Measurements from ENCODE around the gene OSBP2.

Gene OSBP2

DNA sequence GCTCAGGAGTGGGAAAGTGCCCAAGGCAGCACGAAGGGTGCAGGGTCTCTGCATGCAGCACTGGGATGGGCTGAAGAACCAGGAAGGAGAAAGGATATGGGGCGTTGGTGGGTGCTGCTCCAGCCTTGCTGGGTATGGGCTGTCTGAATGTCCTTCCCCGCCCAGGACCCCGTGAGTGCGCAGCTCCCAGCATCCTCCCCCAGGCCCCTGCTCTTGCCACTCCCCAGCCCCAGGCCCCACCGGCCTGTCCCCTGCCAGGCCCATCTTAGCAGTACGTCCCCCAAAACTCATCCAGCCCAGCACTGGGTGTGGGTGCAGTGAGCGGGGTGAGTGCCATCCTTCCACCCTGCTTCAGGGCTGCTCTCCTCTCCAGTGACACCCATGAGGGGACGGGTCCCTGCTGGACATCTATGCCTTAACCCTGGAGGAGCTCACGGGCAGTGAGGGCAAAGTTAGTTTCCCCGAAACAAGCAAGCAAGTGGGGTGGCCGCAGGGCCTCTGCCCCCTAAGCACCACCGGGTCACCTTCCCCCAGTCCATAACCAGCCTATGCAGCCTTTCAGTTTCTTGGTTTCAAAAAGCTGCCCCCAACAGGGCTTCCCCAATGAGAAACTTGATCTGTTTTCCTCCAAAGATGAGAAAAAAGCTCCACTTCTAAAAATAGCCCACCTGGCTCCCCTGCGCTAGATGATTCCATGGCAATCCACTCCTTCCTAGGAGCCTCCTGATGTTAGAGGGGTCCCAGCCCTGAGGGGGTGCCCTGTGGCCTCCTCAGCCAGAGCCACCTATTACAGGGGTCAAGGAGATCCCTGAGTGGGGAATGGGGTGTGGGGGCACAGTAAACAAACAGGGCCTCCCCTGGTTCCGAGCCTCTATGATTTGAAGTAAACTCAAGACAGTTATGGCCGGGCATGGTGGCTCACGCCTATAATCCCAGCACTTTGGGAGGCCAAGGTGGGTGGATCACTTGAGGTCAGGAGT lies 170.1 kb downstream of the OSBP2 start:
- DNase-seq (ENCODE audit: extremely low read depth in 1 of 2, low read depth in 1 of 2) = no peak

DNA sequence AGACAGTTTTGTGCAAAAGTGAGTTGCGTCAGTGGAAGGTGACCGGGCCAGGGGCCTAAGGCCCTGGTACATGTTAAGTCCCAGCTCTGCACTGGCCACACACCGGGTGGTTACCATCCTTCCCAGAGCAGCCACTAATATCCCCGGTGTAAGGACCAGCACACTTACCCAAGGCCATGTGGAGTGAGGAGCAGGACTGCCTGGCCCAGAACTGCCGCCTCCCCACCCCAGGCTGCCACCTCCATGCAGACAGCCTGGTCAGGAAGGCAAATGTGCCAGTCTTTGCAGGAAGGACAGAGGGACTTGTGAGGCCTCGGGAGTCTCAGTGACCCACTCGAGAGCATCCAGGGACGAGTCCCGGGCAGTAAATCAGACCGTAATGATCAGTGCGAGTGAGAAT lies 171.0 kb downstream of the OSBP2 start:
- no peak for DNase-seq (ENCODE audit: extremely low read depth in 1 of 2, low read depth in 1 of 2)

DNA sequence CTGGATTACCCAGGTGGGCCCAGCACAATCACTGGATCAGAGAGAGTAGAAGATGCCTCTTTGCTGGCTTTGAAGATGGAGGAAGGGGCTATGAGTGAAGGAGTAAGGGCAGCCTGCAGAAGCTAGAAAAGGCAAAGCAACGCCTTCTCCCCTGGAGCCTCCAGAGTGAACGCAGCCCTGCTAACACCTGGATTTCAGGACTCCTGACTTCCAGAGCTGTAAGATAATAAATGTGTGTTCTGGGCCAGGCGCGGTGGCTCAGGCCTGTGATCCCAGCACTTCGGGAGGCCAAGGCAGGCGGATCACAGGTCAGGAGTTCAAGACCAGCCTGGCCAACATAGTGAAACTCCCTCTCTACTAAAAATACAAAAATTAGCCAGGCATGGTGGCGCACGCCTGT lies 171.5 kb downstream of the OSBP2 start:
- DNase-seq (ENCODE audit: extremely low read depth in 1 of 2, low read depth in 1 of 2) = no peak

DNA sequence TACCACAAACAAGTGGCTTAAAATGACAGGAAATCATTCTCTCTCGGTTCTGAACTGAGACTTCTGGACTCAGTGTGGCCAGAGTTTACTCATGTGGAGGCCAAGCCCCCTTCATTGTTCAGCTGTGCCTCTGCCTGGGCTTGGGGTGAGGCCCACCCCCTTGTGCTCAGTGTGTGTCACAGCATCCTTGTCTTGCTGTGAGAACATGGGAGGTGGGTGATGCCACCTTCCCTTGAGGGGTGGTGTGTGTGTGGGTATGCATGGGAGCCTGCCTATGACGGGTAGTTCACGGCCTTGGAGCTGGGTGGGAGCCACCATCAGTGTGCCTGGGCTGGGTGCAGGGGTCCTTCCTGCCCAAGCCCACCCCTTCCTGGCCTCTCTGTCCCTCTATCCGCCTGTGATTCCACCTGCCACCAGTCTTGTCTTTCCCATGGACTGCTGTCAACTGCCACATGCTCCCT lies 172.2 kb downstream of the OSBP2 start:
- DNase-seq (ENCODE audit: extremely low read depth in 1 of 2, low read depth in 1 of 2) = no peak

DNA sequence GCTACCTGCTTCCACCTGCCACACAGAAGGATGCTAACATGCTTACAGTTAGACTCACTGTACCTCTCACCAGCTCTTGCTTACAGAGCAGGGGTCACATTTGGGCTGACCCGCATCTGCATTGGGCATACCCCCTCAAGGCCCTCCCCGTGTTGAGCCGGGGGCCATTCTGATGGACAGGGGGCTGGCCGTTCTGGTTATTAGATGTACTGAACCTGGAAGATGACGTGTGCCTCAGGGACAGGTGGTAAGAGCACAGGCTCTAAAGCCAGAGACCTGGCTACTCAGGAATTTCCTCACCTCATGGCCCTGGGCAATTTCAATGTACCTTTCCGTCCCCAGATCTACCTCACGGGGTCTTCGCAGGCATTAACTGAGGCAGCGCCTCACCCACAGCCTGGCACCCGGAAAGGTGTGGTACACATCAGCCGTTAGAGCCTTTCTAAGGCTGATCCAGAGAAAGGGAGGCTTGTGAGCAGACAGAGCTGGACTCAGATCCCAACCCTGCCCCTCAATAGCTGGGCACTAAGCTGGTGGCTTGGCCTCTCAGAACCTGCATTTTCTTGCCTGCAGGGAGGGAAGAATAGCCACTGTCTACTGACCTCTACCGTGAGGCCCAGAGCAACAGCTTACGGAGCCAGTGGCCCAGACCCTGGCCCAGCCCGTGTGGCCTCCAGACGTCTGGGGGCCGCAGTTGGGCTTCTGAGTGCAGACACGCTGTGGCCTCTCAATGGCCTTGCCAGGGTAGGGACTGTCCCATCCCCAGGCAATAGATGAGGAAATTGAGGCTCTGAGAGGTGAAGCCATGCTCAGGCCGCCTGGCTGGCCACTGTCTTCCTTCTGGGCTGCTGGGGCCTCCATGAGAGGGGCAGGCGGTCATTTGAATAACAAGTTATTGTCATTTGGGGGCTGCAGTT lies 173.3 kb downstream of the OSBP2 start:
- DNase-seq (ENCODE audit: extremely low read depth in 1 of 2, low read depth in 1 of 2) = no peak

DNA sequence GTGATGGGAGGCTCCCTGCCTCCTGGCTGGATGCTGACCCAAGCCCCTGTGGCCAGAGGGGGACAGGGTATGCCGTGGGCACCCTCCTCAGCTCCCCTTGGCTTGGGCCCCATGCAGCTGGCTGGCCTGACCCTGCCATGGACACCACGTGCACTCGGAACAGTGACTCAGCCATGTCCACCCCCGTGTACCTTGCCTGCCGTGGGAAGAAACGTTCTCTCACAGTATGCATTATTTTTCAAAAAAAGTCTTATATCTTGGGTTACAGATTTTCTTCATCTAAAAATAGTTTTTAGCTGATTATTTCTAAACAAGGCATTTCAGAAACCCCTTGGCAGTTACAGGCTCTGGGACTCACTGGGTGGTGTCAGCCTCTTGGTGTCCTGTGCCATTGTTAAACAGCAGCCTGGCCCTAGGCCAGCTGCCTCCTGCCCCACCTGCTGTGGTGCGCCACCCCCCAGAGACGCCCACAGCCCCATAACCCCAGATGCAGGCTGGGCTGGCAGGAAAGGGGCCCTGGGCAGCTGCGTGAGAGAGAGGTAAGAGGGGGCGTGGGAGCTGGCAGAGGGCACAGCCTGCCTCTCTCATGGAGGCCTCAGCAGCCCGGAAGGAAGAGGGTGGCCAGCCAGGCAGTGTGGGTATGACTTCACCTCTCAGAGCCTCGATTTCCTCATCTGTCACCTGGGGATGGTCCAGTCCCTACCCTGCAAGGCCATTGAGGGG lies 174.2 kb downstream of the OSBP2 start:
- no peak for DNase-seq (ENCODE audit: extremely low read depth in 1 of 2, low read depth in 1 of 2)

DNA sequence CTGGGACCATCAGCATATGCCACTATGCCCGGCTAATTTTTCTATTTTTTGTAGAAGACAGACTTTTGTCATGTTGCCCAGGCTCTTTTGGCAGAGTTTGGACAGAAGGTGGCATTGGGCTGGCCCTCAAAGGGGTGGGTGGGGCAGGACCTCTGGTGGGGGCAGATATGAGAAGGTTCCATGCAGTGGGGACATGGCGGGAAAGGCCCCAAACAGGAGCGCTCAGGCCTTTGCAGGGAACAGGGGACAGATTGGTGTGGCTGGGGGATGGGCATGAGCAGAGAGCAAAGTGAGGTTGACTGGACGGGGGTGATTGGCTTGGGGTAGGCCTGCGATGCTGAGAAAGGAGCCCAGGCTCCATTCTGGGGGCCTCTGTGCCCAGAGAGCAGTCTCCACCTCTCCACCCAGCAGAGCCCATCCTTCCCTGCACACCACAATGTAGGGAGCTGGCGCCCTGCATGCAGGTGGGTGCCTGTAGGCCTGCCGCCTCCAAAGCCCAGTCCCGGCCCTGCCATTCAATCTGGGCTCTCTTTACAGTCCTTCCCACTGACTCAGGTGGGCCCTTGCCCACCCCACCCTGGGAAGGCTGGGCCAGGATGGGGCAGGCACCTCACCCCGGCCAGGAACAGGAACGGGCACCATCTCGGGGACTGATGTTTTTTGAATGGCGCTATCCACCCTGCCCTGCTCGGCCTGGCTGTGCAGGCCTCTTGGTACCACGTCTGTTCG lies 175.2 kb downstream of the OSBP2 start:
- no peak for DNase-seq (ENCODE audit: extremely low read depth in 1 of 2, low read depth in 1 of 2)

DNA sequence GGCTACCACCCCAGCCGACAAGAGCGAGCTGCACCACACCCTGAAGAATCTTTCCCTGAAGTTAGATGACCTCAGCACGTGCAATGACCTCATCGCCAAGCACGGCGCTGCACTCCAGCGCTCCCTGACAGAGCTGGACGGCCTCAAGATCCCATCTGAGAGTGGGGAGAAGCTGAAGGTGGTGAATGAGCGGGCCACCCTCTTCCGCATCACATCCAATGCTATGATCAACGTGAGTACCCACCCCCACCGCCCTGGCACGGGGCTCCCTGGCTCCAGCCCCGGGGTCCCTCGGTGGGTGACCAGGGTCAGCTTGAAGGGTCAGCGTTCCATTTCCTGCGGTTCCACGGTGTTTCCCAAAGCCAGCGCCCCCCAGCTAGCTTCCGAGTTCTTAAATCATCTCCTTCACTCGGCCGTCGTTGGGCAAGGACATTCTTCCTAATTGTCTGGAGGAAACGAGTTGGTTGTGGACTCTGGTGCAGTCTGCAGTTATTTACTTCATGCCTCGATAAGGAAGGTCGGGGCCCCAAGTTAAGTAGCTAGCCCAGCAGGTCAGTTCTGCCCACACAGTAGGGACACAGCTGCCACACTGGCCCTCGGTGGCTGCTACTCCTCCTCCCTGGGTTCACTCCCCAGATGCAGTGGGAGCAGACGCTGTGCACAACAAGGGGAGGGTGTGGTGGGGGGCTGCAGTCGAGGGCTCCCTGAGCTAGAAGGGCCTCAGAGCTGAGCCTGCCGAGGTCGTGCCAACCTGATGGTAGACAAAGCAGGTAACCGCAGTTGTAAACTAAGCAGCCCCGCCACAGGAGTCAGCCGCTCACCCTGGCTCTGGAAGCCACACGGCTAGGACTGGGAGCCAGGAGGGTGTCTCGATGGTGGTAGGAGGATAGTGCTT lies 176.0 kb downstream of the OSBP2 start:
- DNase-seq (ENCODE audit: extremely low read depth in 1 of 2, low read depth in 1 of 2) = no peak

DNA sequence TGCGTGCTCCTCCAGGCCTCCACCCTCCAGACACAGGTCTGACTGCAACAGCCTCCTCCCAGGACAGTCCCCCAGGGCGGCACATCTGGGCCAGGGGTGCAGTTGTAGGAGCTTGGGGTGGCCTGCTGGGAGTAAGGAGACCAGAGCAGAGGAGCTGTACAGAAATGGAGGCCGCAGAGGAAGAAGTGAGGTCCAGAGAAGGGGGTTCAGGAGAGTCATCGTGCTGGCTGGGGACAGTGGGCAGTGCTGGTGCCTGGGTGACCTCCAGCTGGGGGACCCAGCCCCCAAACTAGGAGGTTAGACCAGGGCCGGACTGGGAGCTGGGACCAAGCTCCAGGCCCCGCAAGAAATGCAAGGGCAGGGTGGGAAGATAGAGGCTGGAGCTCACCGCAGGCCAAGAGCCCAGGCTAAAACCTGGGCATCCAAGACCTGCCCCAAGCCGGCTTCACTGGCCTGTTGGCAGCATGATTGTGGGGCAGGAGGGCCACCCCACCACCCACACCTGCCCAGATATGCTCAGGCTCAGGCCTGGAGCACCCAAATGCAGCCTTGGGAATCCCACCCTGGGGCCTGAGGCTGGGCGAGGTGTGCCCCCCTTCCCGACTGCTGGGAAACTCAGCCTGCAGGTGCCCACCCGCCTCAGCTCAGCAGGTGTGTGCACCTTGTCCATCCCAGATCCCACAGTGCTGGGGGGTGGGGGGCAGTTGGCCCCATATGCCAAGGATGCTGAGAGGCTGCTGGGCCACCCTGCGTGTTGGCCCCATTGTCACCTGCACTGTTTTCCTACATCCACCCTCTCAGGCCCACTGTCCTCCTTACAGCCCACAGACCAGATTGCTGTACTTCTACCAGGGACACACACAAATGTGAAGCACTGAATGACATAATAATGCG lies 177.0 kb downstream of the OSBP2 start:
- no peak for DNase-seq (ENCODE audit: extremely low read depth in 1 of 2, low read depth in 1 of 2)

DNA sequence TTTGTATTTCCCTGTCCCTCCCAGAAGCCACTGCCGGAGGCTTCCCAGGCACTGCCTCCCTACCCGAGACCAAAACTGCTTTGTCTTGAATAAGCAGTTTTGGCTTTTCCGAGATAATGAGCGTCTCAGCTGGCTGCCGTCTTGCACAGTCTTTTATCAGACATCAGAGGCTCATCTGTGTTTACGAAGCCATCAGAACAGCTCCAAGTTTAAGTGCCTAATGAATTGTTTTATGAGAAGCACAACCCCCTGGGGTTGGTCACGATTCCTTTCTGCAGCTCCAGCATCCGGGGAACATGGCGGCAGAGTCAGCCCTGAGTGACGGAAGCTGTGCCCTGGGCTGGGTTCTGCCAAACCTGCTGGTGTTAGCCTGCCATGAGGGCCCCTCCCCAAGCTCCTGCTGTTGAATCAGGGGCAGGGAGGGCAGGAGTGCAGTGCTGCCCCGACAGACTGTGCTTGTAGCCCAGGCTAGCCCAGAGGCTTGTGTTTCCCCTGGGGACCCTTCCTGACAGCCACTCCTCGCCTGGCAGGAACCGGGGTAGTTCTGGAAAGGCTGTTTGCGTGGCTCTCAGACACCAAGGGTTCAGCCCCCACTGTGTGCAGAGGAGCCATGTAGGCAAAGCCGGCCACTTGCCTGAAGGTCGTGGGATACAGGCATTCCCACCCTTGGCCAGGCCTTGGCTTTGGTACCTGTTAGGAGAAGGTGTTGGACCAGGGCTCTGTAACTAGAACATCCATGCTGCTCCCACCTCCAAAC lies 177.8 kb downstream of the OSBP2 start:
- DNase-seq (ENCODE audit: extremely low read depth in 1 of 2, low read depth in 1 of 2) = no peak

DNA sequence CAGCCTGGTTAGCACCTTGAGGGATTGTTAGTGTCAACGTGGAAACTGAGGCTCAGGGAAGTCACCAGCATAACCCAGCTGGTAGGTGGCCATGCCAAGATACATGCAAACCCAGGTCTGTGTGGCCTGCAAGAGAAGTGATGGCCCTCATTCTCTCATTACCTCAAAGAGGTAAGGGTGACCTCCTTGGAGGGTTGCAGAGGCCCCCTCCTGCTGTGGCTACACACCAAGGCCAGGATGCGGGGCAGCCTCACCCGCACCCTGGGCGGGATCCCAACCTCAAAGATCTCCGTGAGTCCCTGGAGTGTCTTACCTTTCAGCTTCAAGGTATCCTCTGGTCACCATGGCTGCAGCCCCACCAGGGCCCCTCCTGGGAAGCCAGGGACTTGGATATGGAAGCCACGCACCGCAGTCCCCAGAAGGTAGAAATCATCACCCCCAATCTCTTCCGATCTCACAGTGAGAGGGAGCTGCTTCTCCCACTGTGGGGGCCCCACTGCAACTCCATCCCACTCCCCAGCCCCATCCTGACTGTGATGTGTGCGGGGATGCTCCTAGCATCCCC lies 178.5 kb downstream of the OSBP2 start:
- DNase-seq (ENCODE audit: extremely low read depth in 1 of 2, low read depth in 1 of 2) = no peak

DNA sequence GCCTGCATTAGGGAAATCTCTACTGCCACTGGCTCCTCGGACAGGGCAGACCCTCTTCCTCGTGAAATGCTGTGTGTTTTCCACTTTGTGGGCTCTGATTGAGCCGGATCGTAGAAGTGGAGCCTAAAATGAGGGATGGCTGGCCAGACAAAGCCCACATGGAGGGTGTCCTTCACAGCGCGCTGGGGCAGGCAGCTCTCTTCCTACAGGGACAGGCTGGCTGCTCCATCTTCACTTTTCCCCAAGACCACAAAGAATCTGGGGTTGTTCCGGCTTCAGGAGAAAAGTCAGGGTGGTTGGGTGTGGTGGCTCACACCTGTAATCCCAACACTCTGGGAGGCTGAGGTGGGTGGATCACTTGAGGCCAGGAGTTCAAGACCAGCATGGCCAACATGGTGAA lies 179.0 kb downstream of the OSBP2 start:
- no peak for DNase-seq (ENCODE audit: extremely low read depth in 1 of 2, low read depth in 1 of 2)

DNA sequence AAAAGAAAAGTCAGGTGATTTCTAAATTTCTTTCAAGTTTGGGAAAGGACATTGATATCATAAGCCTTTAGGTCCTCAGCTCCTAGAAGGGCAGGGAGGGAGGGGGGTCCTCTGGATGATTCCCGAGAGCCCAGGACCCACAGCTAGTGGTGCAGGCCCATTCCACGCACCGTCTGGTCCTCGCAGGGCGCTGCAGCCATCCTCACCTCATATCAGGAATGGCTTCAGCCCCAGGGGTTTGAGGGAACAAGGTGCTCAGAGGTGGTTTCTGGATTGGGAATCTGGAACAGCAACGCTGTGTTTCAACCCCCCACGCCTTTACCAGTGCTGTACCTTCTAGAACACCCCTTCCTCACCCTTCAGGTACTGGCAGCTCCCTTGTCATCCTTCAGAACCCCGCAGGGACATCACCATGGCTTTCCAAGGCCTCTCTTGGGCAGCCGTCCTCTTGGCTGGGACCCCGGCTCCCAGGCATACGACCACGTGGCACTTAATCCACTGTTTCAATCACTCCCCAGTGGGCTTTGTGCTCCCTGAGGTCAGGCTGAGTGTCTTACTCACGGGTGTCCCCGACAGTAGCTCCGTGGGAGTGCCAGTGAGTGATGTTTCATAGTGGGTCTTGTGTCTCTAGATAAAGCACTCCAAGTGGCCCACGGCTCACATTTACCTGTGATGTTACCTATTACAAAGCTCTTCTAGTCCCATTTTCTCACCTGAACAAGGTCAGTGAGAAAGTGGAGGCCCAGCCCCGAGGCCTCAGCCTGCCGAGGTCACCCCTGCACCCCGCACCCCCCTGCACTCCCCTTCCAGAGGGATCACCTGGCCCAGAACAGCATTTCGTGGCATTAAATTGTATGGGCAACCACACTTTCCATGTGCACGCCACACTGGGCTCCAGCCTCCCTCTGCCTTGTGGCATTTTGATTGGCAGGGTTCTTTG lies 180.0 kb downstream of the OSBP2 start:
- no peak for DNase-seq (ENCODE audit: extremely low read depth in 1 of 2, low read depth in 1 of 2)

DNA sequence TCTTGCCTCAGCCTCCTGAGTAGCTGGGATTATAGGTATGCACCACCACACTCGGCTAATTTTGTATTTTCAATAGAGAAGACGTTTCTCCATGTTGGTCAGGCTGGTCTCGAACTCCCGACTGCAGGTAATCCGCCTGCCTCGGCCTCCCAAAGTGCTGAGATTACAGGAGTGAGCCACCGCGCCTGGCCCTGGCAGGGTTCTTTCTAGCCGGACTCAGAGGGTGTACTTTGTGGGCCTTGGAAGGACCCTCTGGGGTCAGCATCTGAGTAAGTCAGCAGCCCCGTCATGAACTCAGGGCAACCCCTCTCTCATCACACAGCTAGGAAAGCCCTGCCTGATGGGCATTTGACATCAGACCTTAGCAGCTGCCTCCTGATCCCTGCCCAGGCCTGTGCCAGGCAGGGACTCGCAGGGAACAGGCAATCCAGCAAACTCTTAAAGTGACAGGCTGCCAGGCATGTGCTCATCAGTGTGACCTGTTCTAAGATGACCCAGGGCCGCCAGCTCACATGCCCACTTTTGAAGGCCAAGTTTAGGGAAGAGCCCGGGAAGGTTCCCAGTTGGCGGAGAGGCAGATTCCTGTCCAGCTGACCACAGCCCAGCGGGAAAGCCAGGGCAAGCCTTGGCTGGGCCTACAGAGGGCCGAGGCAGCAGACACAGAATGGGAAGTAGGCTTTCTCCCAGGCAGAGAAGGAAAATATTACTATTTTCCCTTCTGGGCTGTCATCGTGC lies 181.0 kb downstream of the OSBP2 start:
- DNase-seq (ENCODE audit: extremely low read depth in 1 of 2, low read depth in 1 of 2) = no peak

DNA sequence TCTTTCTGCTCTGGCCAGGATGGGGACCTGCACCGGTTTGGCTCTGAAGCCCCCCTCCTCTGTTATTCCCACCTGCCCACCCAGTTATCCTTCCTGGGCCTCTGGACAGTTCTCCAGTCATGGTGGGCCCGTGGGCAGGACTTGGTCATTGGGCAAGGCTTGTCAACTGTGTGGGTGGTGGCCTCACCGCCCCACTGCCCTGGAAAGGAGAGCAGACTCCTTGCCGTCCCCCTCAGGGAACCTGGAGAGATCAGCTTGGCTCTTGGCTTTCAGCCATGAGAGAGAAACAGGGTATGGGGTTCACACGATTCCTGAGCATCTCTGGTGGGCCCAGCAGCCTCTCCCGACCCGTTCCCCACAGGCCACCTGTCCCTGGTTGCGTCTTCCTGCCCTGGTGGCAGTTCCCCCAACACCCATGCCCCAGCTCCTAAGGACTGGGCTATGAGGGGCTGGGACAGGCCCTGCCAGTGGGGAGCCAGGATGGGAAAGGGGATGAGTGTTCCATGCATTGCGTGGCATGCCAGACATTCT lies 181.6 kb downstream of the OSBP2 start:
- no peak for DNase-seq (ENCODE audit: extremely low read depth in 1 of 2, low read depth in 1 of 2)
